Cardiac atrium fibroblast (primary cell): Measurements from ENCODE around the gene EIF5AL1. TPM values are rescaled to one million over a fixed set of nuclear protein-coding genes. Genes with fewer than 3 reads are reported as not detected.

Source experiments
- total RNA-seq: library from RNA; depleted of rRNA; stranded (reverse); fragments of >200 nt; gene quantifications from 2 replicates; pipeline ENCODE4 v1.2.3, GENCODE V29; 2015

Gene EIF5AL1
- total RNA-seq, result 0.18 and 0.49 TPM in 2 replicates

GRCh38 chr10:79511891-79512583 is at the start of gene EIF5AL1:
Gene EIF5AL1 (plus strand): TSS chr10:79512533. CDS start chr10:79512650, 117 bp downstream.

GRCh38 chr10:79560160-79560709 is 47.9 kb downstream of the EIF5AL1 start, which contains the start of gene SFTPA2:
Gene SFTPA2 (minus strand): TSS chr10:79560407. CDS start chr10:79559483, 924 bp downstream.

Other genes with a start within 250 kb of the EIF5AL1 start
- gene PPIF, start 165.1 kb upstream of the EIF5AL1 start, total RNA-seq, result 40.7 and 44.6 TPM in 2 replicates
- gene ZCCHC24, start 66.9 kb upstream of the EIF5AL1 start, total RNA-seq, result 42.8 and 50.4 TPM in 2 replicates
- not detected in 2 replicates for gene SFTPA2, start 47.9 kb downstream of the EIF5AL1 start, total RNA-seq
- not detected in 2 replicates for gene SFTPA1, start 98.4 kb downstream of the EIF5AL1 start, total RNA-seq
- 0.16 and 0.18 TPM in 2 replicates for gene NUTM2B, start 190.7 kb downstream of the EIF5AL1 start, total RNA-seq